OCI-LY3 (cell line): ENCODE data around the gene GNAT3.

Experiments used
- EZH2phosphoT487 ChIP-seq: fragments of 200-600 bp; shearing (Covaris generic); IDR thresholded peaks from 2 replicates; pipeline ENCODE4 v1.6.1; 2018; ENCODE audit warnings: antibody characterized with exemption, mixed run types, low read depth
- TF ChIP-seq, protein P1 (sequence below): fragments of 200-600, 300-600 bp; sonication (generic); IDR thresholded peaks from 2 replicates; pipeline ENCODE4 v1.5.1; 2014; ENCODE audit warnings: antibody characterized with exemption, low read length, low read depth

DNA sequence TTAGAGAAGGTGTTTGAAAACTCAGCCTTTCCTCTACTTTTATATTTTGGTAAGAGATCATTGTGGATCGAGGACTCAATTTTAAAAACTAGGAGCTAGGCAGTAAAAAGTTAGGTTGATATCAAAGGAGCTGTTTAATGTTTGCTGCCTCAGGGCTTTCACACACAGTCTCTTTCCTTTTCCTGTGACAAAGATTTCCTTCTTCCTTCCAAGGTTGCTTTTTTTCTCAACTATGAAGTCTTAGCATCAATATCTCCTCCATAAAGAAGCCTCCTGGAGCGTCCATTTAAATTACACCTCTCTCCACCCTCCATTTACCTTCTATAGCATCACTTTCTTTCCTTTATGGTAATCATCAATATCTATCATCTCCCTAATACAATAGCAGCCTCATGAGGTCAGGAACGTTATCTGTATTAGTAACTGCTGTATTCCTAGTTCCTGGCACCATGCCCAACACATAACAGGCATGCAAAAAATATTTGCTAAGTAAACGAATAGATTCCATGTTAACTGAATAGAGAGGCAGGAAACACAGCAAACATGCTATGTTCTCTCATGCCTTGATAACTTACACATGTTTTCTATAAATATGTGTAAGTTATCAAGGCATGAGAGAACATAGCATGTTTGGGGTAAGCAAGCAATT, 48.5 kb downstream of the GNAT3 start:
- TF ChIP-seq, protein P1, sequence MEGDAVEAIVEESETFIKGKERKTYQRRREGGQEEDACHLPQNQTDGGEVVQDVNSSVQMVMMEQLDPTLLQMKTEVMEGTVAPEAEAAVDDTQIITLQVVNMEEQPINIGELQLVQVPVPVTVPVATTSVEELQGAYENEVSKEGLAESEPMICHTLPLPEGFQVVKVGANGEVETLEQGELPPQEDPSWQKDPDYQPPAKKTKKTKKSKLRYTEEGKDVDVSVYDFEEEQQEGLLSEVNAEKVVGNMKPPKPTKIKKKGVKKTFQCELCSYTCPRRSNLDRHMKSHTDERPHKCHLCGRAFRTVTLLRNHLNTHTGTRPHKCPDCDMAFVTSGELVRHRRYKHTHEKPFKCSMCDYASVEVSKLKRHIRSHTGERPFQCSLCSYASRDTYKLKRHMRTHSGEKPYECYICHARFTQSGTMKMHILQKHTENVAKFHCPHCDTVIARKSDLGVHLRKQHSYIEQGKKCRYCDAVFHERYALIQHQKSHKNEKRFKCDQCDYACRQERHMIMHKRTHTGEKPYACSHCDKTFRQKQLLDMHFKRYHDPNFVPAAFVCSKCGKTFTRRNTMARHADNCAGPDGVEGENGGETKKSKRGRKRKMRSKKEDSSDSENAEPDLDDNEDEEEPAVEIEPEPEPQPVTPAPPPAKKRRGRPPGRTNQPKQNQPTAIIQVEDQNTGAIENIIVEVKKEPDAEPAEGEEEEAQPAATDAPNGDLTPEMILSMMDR = no peak
- no peak for TF ChIP-seq EZH2phosphoT487
